Measurements from ENCODE around the gene OR2B6. TPM values are rescaled to one million over a fixed set of nuclear protein-coding genes. Genes with fewer than 3 reads are reported as not detected.

OR2B6 gene
- total RNA-seq, 1 experiment from 2014 or later: not detected

DNA sequence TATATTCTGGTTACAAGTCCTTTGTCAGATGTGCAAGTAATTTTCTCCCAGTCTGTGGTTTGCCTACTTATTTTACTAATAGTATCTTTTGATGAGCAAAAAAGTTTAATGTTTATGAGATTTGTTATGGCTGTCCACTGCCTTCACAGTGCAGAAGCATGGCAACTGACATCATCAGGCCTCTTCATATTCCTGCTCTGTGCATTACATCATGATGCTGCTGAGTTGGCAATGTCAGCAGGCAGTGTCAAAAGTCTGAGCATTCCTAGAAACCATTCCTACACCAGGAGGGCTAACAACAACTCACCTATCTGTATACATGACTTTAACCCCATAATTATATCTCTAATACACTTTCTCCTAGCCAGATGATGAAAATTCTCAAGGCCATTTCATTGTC is 34.1 kb upstream of the OR2B6 start:
- DNase-seq (ENCODE audit: low spot score) (no peak), ATAC-seq (no peak)
- TF ChIP-seq ZNF232 (CRISPR knock-in tag; IDR thresholded peaks at IDR 0.05) (no peak), SMAD3 (CRISPR knock-in tag; IDR thresholded peaks at IDR 0.05; ENCODE audit: borderline replicate concordance) (no peak), ZSCAN18 (CRISPR knock-in tag; IDR thresholded peaks at IDR 0.05) (no peak), ELF4 (CRISPR knock-in tag; IDR thresholded peaks at IDR 0.05; ENCODE audit: low read depth) (no peak), CREB1 (CRISPR knock-in tag; IDR thresholded peaks at IDR 0.05) (no peak), TCF7 (CRISPR knock-in tag; IDR thresholded peaks at IDR 0.05; ENCODE audit: low read depth) (no peak), TEAD1 (CRISPR knock-in tag; IDR thresholded peaks at IDR 0.05) (no peak), SOX15 (CRISPR knock-in tag; IDR thresholded peaks at IDR 0.05) (no peak), USF1 (CRISPR knock-in tag; IDR thresholded peaks at IDR 0.05) (no peak), GABPB1 (CRISPR knock-in tag; IDR thresholded peaks at IDR 0.05) (no peak), TP53 (CRISPR knock-in tag; IDR thresholded peaks at IDR 0.05) (no peak), PREB (CRISPR knock-in tag; IDR thresholded peaks at IDR 0.05; ENCODE audit: borderline replicate concordance) (no peak), FOXJ3 (CRISPR knock-in tag; IDR thresholded peaks at IDR 0.05; ENCODE audit: borderline replicate concordance) (no peak)
- TF ChIP-seq, protein P1, sequence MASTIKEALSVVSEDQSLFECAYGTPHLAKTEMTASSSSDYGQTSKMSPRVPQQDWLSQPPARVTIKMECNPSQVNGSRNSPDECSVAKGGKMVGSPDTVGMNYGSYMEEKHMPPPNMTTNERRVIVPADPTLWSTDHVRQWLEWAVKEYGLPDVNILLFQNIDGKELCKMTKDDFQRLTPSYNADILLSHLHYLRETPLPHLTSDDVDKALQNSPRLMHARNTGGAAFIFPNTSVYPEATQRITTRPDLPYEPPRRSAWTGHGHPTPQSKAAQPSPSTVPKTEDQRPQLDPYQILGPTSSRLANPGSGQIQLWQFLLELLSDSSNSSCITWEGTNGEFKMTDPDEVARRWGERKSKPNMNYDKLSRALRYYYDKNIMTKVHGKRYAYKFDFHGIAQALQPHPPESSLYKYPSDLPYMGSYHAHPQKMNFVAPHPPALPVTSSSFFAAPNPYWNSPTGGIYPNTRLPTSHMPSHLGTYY (CRISPR knock-in tag; IDR thresholded peaks at IDR 0.05): no peak
- TF ChIP-seq, protein P2, sequence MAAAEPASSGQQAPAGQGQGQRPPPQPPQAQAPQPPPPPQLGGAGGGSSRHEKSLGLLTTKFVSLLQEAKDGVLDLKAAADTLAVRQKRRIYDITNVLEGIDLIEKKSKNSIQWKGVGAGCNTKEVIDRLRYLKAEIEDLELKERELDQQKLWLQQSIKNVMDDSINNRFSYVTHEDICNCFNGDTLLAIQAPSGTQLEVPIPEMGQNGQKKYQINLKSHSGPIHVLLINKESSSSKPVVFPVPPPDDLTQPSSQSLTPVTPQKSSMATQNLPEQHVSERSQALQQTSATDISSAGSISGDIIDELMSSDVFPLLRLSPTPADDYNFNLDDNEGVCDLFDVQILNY (CRISPR knock-in tag; IDR thresholded peaks at IDR 0.05): no peak
- Mint-ChIP-seq H3K27me3 (ENCODE audit: low read depth) (no peaks in the 10 kb centered on the region), H3K36me3 (peaks cover 5% of the 10 kb centered on the region; the same call in 1 of the 2 replicates), H3K4me3 (no peak overlapping the region), H3K4me1 (no peaks in the 10 kb centered on the region), H3K27ac (no peak overlapping the region), H3K9me3 (peaks cover 7% of the 10 kb centered on the region)
- ChIA-PET CTCF (no interaction called here), POLR2A (interaction anchor here (0.6 kb wide), 1 partner anchor 32 kb away, joined by 6 read pairs; no protein-coding TSS in a partner anchor)

GRCh38 chr6:27924179-27924578 is 32.9 kb upstream of the OR2B6 start:
- H3K27me3 Mint-ChIP-seq (ENCODE audit: low read depth): no peaks in the 10 kb centered on the region
- ATAC-seq (no peak), DNase-seq (ENCODE audit: low spot score) (no peak)
- ChIA-PET POLR2A (interaction anchor here (0.6 to 1.0 kb wide), 2 partner anchors 31 to 52 kb away, joined by 3 to 5 read pairs; a partner anchor contains a TSS), CTCF (no interaction called here)
- no peak overlapping the region for H3K4me3 Mint-ChIP-seq
- peaks cover 16% of the 10 kb centered on the region for H3K36me3 Mint-ChIP-seq
- no peaks in the 10 kb centered on the region for H3K4me1 Mint-ChIP-seq
- no peak overlapping the region for H3K27ac Mint-ChIP-seq
- peaks cover 19% of the 10 kb centered on the region for H3K9me3 Mint-ChIP-seq
- TF ChIP-seq, protein P3, sequence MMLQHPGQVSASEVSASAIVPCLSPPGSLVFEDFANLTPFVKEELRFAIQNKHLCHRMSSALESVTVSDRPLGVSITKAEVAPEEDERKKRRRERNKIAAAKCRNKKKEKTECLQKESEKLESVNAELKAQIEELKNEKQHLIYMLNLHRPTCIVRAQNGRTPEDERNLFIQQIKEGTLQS (CRISPR knock-in tag; conservative IDR thresholded peaks at IDR 0.05): no peak
- TF ChIP-seq, protein P4, sequence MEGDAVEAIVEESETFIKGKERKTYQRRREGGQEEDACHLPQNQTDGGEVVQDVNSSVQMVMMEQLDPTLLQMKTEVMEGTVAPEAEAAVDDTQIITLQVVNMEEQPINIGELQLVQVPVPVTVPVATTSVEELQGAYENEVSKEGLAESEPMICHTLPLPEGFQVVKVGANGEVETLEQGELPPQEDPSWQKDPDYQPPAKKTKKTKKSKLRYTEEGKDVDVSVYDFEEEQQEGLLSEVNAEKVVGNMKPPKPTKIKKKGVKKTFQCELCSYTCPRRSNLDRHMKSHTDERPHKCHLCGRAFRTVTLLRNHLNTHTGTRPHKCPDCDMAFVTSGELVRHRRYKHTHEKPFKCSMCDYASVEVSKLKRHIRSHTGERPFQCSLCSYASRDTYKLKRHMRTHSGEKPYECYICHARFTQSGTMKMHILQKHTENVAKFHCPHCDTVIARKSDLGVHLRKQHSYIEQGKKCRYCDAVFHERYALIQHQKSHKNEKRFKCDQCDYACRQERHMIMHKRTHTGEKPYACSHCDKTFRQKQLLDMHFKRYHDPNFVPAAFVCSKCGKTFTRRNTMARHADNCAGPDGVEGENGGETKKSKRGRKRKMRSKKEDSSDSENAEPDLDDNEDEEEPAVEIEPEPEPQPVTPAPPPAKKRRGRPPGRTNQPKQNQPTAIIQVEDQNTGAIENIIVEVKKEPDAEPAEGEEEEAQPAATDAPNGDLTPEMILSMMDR (IDR thresholded peaks at IDR 0.05): no peak
- TF ChIP-seq ZNF416 (CRISPR knock-in tag; IDR thresholded peaks at IDR 0.05) (no peak), ZNF219 (CRISPR knock-in tag; IDR thresholded peaks at IDR 0.05; ENCODE audit: borderline replicate concordance) (no peak), STAT6 (CRISPR knock-in tag; conservative IDR thresholded peaks at IDR 0.05; ENCODE audit: low read depth) (no peak), SMAD4 (CRISPR knock-in tag; IDR thresholded peaks at IDR 0.05) (no peak), OVOL2 (CRISPR knock-in tag; IDR thresholded peaks at IDR 0.05; ENCODE audit: borderline replicate concordance) (no peak)
- TF ChIP-seq, protein P5, sequence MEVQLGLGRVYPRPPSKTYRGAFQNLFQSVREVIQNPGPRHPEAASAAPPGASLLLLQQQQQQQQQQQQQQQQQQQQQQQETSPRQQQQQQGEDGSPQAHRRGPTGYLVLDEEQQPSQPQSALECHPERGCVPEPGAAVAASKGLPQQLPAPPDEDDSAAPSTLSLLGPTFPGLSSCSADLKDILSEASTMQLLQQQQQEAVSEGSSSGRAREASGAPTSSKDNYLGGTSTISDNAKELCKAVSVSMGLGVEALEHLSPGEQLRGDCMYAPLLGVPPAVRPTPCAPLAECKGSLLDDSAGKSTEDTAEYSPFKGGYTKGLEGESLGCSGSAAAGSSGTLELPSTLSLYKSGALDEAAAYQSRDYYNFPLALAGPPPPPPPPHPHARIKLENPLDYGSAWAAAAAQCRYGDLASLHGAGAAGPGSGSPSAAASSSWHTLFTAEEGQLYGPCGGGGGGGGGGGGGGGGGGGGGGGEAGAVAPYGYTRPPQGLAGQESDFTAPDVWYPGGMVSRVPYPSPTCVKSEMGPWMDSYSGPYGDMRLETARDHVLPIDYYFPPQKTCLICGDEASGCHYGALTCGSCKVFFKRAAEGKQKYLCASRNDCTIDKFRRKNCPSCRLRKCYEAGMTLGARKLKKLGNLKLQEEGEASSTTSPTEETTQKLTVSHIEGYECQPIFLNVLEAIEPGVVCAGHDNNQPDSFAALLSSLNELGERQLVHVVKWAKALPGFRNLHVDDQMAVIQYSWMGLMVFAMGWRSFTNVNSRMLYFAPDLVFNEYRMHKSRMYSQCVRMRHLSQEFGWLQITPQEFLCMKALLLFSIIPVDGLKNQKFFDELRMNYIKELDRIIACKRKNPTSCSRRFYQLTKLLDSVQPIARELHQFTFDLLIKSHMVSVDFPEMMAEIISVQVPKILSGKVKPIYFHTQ (CRISPR knock-in tag; IDR thresholded peaks at IDR 0.05): no peak
